ENCODE measurements around the gene MED27.

MED27 gene

DNA sequence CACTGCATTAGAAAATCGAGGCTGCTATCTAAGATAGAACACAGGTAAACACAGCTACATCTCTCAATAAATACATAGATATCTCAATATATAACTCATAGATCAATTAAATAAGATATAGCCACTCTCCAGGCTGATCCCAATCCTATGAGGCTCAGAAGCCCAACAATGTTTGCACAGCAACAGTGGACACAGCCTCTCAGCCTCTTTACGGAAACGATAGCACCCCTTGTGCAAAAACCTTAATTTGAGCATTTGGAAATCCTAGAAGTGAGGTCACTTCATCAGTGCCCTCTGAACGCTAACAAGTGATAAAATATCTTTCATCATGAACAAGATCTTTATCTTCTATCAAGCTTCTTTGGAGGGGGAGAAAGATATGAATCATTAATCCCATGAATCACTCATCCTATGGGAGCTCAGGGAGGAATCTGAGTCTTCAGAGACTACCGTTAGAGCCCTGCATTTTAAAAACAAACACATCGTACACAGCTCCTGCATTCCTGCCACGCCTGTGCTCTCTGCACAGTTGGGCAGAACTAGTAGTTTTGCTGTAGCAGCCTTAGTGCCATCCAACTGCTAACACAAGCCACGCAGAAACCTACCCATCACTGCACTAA is 71.4 kb downstream of the MED27 start:
- no peak overlapping the region for H3K4me3 ChIP-seq (replicated peaks in 1 of 2; ENCODE audit: low read depth in 2 of 2, low read length in 2 of 2)
- DNase-seq (ENCODE audit: low read depth in 2 of 2), result peak in 1 of 2 donors; percentile 48
- TF ChIP-seq, protein P1, sequence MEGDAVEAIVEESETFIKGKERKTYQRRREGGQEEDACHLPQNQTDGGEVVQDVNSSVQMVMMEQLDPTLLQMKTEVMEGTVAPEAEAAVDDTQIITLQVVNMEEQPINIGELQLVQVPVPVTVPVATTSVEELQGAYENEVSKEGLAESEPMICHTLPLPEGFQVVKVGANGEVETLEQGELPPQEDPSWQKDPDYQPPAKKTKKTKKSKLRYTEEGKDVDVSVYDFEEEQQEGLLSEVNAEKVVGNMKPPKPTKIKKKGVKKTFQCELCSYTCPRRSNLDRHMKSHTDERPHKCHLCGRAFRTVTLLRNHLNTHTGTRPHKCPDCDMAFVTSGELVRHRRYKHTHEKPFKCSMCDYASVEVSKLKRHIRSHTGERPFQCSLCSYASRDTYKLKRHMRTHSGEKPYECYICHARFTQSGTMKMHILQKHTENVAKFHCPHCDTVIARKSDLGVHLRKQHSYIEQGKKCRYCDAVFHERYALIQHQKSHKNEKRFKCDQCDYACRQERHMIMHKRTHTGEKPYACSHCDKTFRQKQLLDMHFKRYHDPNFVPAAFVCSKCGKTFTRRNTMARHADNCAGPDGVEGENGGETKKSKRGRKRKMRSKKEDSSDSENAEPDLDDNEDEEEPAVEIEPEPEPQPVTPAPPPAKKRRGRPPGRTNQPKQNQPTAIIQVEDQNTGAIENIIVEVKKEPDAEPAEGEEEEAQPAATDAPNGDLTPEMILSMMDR (IDR thresholded peaks at IDR 0.05; ENCODE audit: low read depth, low read length), result no peak

GRCh38 chr9:132007371-132008025 is 72.2 kb downstream of the MED27 start:
- no peak overlapping the region for H3K4me3 ChIP-seq (replicated peaks in 1 of 2; ENCODE audit: low read depth in 2 of 2, low read length in 2 of 2)
- no peak for DNase-seq (ENCODE audit: low read depth in 2 of 2)

DNA sequence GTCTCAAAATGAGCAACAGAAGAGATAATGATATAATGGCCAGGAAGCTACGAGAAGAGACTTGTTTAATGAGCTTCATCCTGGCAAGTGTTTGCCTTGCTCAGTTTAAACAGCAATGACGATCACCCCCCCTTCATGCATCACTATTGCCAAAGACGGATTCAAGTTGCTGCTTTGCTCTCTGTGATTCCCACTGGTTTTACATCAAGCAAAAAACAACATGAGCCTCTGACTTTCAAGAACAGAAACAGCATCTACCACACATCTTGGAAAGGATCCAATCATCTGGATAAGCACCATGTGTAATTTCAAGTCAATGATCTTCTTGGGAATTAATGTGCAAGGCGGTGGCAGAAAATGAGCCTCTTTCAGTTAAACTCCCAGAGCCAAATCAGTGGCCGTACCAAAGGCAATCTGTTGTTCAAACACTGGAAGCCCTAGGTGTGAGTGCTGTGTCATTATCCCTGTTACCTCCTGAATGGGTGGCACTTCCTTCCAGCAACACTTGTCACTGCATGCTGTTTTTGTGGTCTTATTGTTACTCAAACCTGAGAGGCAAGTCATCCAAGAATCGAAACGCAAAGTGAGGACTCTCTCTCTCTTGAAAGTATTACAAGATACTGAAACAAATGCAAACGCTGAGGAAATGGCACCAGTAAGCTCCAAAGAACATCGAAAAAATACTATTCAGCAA is 72.8 kb downstream of the MED27 start:
- no peak overlapping the region for H3K4me3 ChIP-seq (replicated peaks in 1 of 2; ENCODE audit: low read depth in 2 of 2, low read length in 2 of 2)
- peak; percentile 44 to 51 for DNase-seq (ENCODE audit: low read depth in 2 of 2)
- TF ChIP-seq, protein P1 (IDR thresholded peaks at IDR 0.05; ENCODE audit: low read depth, low read length), result no peak

More at GRCh38 chr9:132007371-132008025, 72.2 kb downstream of the MED27 start:
- TF ChIP-seq, protein P1 (IDR thresholded peaks at IDR 0.05; ENCODE audit: low read depth, low read length), result no peak

DNA sequence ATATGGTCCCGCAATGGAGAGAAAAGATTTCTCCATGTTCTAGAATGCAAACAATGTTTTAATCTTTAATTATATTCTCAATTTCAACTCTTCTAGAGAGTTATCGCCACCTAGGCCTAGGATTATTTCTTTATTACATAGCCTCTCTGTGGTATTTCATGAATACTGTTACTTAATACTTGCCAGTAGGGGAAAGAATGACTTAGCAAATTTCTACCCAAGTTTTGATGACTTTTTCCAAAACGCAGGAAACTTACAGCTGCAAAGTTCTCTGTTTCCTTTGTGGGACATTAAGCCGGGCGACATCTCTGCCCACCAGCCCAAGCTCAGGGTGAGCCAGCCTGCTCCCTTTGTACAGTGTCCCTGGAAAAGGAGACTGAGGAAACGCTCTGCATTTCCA is 73.8 kb downstream of the MED27 start:
- H3K4me3 ChIP-seq (replicated peaks in 1 of 2; ENCODE audit: low read depth in 2 of 2, low read length in 2 of 2), result no peak overlapping the region
- TF ChIP-seq, protein P1 (IDR thresholded peaks at IDR 0.05; ENCODE audit: low read depth, low read length), result no peak
- peak; percentile 40 to 45 for DNase-seq (ENCODE audit: low read depth in 2 of 2)

GRCh38 chr9:132004323-132004722 is 75.3 kb downstream of the MED27 start:
- no peak overlapping the region for H3K4me3 ChIP-seq (replicated peaks in 1 of 2; ENCODE audit: low read depth in 2 of 2, low read length in 2 of 2)
- no peak for DNase-seq (ENCODE audit: low read depth in 2 of 2)
- TF ChIP-seq, protein P1 (IDR thresholded peaks at IDR 0.05; ENCODE audit: low read depth, low read length), result no peak

DNA sequence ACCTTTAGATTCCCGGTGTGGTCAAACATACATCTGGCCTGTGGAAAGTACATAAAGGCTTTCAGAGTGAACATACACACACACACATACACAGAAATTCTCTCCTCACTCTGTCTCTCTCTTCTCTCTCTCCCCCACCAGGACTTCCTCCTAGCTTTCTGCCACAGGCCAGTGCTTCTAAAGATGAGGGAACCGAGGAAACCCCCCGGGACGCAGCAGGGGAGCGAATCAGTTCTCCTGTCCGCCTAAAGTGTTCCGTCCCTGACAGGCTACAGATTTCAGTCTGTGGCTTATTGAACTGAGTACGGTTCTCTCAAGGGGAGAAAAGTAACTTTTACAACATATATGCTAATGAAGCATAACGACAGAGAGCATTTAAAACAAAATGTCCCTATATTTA is 75.8 kb downstream of the MED27 start:
- TF ChIP-seq, protein P1 (IDR thresholded peaks at IDR 0.05; ENCODE audit: low read depth, low read length), result no peak
- H3K4me3 ChIP-seq (replicated peaks in 1 of 2; ENCODE audit: low read depth in 2 of 2, low read length in 2 of 2), result no peak overlapping the region
- DNase-seq (ENCODE audit: low read depth in 2 of 2), result no peak
